SU-DHL-6 (cell line): ENCODE data around the gene FAM107B.

Experiments
- EZH2phosphoT487 ChIP-seq: fragments of 200-600 bp; sonication (generic), shearing (Covaris generic); conservative IDR thresholded peaks from 2 replicates; pipeline ENCODE4 v1.6.1; 2018; ENCODE audit warnings: mild to moderate bottlenecking, antibody characterized with exemption, low read length, moderate library complexity, mixed read lengths
- TF ChIP-seq, protein P1 (sequence below): fragments of 200-600 bp; sonication (generic); IDR thresholded peaks from one replicate; pipeline ENCODE4 v1.5.1; 2017; ENCODE audit warnings: antibody characterized with exemption, mild to moderate bottlenecking, low read length, moderate library complexity; ENCODE audit not compliant: insufficient read depth, poor library complexity, severe bottlenecking

DNA sequence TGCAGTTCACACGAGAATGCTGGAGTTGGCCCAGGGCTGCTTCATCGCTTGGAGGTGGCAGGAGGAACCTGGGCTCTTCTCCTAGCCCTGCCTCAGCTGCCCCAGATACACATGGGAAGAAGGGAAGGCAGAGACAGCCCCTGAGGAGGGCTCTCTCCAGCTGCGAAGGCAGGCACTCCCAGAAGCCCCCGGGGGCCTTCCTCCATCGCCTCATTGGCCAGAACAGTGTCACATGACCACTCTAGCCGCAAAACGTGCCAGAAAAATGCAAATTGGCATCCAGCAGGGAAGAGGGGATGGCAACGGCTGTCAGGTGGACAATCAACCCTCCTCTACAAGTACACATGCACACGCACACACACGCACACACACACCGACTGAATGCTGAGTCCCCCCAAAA is 226.2 kb downstream of the FAM107B start:
- TF ChIP-seq, protein P1, sequence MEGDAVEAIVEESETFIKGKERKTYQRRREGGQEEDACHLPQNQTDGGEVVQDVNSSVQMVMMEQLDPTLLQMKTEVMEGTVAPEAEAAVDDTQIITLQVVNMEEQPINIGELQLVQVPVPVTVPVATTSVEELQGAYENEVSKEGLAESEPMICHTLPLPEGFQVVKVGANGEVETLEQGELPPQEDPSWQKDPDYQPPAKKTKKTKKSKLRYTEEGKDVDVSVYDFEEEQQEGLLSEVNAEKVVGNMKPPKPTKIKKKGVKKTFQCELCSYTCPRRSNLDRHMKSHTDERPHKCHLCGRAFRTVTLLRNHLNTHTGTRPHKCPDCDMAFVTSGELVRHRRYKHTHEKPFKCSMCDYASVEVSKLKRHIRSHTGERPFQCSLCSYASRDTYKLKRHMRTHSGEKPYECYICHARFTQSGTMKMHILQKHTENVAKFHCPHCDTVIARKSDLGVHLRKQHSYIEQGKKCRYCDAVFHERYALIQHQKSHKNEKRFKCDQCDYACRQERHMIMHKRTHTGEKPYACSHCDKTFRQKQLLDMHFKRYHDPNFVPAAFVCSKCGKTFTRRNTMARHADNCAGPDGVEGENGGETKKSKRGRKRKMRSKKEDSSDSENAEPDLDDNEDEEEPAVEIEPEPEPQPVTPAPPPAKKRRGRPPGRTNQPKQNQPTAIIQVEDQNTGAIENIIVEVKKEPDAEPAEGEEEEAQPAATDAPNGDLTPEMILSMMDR = no peak
- TF ChIP-seq EZH2phosphoT487 = no peak
